ENCODE results near the gene TSHZ1.

Gene TSHZ1

GRCh38 chr18:75218065-75218923 lies 7.7 kb downstream of the TSHZ1 start (continued):
- no peak for TF ChIP-seq ZNF26 (tag by site-specific recombination; IDR thresholded peaks at IDR 0.05)
- TF ChIP-seq PRDM6 (tag by site-specific recombination; IDR thresholded peaks at IDR 0.05) = peak; percentile 61
- TF ChIP-seq OVOL3 (tag by site-specific recombination; IDR thresholded peaks at IDR 0.05) = no peak
- no peak for TF ChIP-seq ZSCAN23 (tag by site-specific recombination; IDR thresholded peaks at IDR 0.05)
- TF ChIP-seq ZEB2 (tag by site-specific recombination; IDR thresholded peaks at IDR 0.05) = peak; percentile 44; the same call in 1 of the 2 replicates
- no peak for TF ChIP-seq ZBTB1 (tag by site-specific recombination; IDR thresholded peaks at IDR 0.05)
- 0 out of 2 replicates have a peak, but pooled peaks have one; percentile 20 for TF ChIP-seq ZFHX2 (tag by site-specific recombination; conservative IDR thresholded peaks at IDR 0.05)
- peak; percentile 65 for TF ChIP-seq ZNF341 (tag by site-specific recombination; IDR thresholded peaks at IDR 0.05; ENCODE audit: low read depth)
- TF ChIP-seq YY1 (tag by site-specific recombination; IDR thresholded peaks at IDR 0.05) = no peak
- no peak for TF ChIP-seq ZNF148 (tag by site-specific recombination; IDR thresholded peaks at IDR 0.05; ENCODE audit: borderline replicate concordance)
- no peak for TF ChIP-seq ZNF324 (tag by site-specific recombination; IDR thresholded peaks at IDR 0.05)
- TF ChIP-seq ZBTB8A (tag by site-specific recombination; IDR thresholded peaks at IDR 0.05) = no peak
- TF ChIP-seq SP7 (tag by site-specific recombination; IDR thresholded peaks at IDR 0.05) = peak; percentile 53; the same call in 1 of the 2 replicates
- no peak for TF ChIP-seq ZSCAN4 (tag by site-specific recombination; IDR thresholded peaks at IDR 0.05)
- TF ChIP-seq ZBTB17 (tag by site-specific recombination; IDR thresholded peaks at IDR 0.05) = no peak
- TF ChIP-seq ZFP37 (tag by site-specific recombination; IDR thresholded peaks at IDR 0.05) = no peak
- TF ChIP-seq ZNF398 (tag by site-specific recombination; IDR thresholded peaks at IDR 0.05) = no peak

All from HEK293 (cell line).